Upper lobe of left lung (tissue), 6 donors: ENCODE measurements around the gene PPP4C. TPM values are rescaled to one million over a fixed set of nuclear protein-coding genes. Genes with fewer than 3 reads are reported as not detected.

ENCODE experiments used
- ATAC-seq, 2 donors: fragments of 200-7000 bp; cut with Tn5 transposase; one replicate each; pipeline ENCODE4 v1.9.1; 2022; ENCODE audit warnings: mild to moderate bottlenecking in 2 of 2, moderate library complexity in 2 of 2; ENCODE audit not compliant: low FRiP score in 2 of 2
- DNase-seq, 2 donors: peaks; one replicate each; pipeline ENCODE4 v3.0.0-alpha.2; 2019 to 2020
- H3K27ac ChIP-seq, 4 donors: fragments of 200-600 bp; sonication (generic); one replicate each; pipeline ENCODE4 v1.5.1; 2016 to 2019
- H3K27me3 ChIP-seq, 4 donors: fragments of 200-600 bp; sonication (generic); one replicate each; pipeline ENCODE4 v1.5.1; 2017 to 2019
- H3K36me3 ChIP-seq, 4 donors: fragments of 200-600 bp; sonication (generic); one replicate each; pipeline ENCODE4 v1.5.1; 2016 to 2019
- H3K4me1 ChIP-seq, 4 donors: fragments of 200-600 bp; sonication (generic); one replicate each; pipeline ENCODE4 v1.5.1; 2018 to 2019
- H3K4me3 ChIP-seq, 4 donors: fragments of 200-600 bp; sonication (generic); one replicate each; pipeline ENCODE4 v1.5.1; 2017 to 2019; ENCODE audit warnings: mild to moderate bottlenecking in 2 of 4, moderate library complexity in 1 of 4
- H3K9me3 ChIP-seq, 4 donors: fragments of 200-600 bp; sonication (generic); one replicate each; pipeline ENCODE4 v1.5.1; 2018 to 2019
- EP300 ChIP-seq, 4 donors: sonication (generic); formaldehyde crosslinking; IDR thresholded peaks; one replicate each; pipeline ENCODE4 v1.5.1; 2017; ENCODE audit warnings: antibody characterized with exemption in 4 of 4, control low read depth in 2 of 4
- POLR2A ChIP-seq, 4 donors: fragments of 450-650 bp; IDR thresholded peaks; one replicate each; pipeline ENCODE4 v1.5.1; 2016 to 2017; ENCODE audit warnings: antibody characterized with exemption in 4 of 4, mild to moderate bottlenecking in 2 of 4
- POLR2AphosphoS5 ChIP-seq, 2 donors: sonication (generic); formaldehyde crosslinking; IDR thresholded peaks; one replicate each; pipeline ENCODE4 v1.5.1; 2017; ENCODE audit warnings: antibody characterized with exemption in 2 of 2
- WGBS, 2 donors: methylation state at CpG; one replicate each; pipeline ENCODE4 v1.1.5; 2017 to 2018; 5-methylcytosine and 5-hydroxymethylcytosine counted together
- total RNA-seq, 6 donors: library from RNA; depleted of rRNA in 4 of 6; stranded (reverse); fragments of >200 nt in 4 of 6; gene quantifications; one replicate each; pipeline versions ENCODE4 v1.1.0 to v1.2.1, GENCODE V29; 2016 to 2021
- TF ChIP-seq, protein P1 (sequence below), 6 experiments: fragments of 450-650 bp in 4 of 6; fragments of 200-600 bp in 2 of 6; sonication (generic) in 2 of 6; IDR thresholded peaks; one replicate each; pipeline ENCODE4 v1.5.1; 2016 to 2019; ENCODE audit warnings: antibody characterized with exemption in 6 of 6
- donor health status: DM: no; HTN: no; CAD: no; lungs with moderate emphysema.
- donor health status: DM: no; HTN: yes; CAD: no; lungs with severe emphysema.

Gene PPP4C
- total RNA-seq, 6 donors from 2014 or later: 44.4 to 99.4 (median 80.0) TPM

DNA sequence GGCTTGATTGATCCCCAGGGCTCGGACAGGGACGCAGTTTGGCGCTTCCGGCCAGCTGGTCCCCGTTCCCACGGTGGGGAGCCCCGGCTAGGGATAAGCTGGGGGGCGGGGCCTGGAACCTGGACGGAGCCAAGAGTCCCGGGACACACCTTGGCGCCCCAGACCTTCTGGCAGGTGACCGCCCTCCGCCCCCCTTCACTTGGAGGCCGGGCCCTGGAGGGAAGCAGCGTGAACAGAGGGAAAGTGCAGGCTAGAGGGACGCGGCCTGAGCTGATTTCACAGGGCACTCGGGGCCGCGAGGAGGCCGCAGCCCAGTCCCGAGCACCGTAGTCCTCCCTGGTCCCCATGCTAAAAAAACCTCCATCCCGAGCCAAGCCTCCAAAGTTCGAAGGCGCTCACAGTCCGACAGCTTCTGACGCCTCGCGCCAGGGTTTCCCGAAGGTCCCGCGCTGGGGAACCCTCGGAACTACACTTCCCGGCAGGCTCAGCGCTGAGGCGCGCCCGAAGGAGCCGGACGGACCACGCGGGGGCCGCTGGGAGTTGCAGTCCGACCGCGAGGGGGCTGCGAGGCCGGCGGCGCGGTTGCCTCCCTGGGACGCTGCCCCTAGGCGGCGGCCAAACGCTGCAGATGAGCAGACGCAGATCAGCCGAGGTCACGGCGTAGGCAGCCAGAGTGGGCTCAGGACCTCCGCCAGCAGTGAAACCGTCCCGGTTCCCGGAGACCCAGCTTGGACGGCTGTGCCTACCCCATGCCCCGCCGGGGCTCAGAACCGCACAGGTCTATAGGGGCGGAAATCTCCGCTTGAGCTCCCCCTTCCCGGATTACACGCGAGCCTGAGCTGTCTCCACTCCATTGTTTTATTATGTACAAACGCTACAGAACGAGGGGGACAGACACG is 15.9 kb downstream of the PPP4C start, which contains the start of gene TBX6:
Gene TBX6 (minus strand): TSS at position 451 of the 899 bp plus-strand sequence. CDS start 731 bp downstream, outside the sequence.
- peak within 1 kb of the TSS; percentile 36 to 58 (median 54) for H3K4me3 ChIP-seq
- peaks cover 2 to 16% (median 9%) of the 10 kb centered on the region in 4 donors for H3K36me3 ChIP-seq
- no peaks in the 10 kb centered on the region for H3K27me3 ChIP-seq
- H3K4me1 ChIP-seq: peaks cover 38 to 59% (median 45%) of the 10 kb centered on the region in 4 donors
- H3K9me3 ChIP-seq: peaks cover 0 to 6% (median 0%) of the 10 kb centered on the region in 4 donors
- DNase-seq: peak; percentile 97 to 99
- WGBS, 2 donors: 0 to 3% methylated on average over 31 to 36 of the region's 76 CpGs
- TF ChIP-seq EP300 (IDR thresholded peaks at IDR 0.05): no peak
- TF ChIP-seq POLR2A (IDR thresholded peaks at IDR 0.05): peak in 2 of 4 donors; percentile 19 to 59
- TF ChIP-seq, protein P1, sequence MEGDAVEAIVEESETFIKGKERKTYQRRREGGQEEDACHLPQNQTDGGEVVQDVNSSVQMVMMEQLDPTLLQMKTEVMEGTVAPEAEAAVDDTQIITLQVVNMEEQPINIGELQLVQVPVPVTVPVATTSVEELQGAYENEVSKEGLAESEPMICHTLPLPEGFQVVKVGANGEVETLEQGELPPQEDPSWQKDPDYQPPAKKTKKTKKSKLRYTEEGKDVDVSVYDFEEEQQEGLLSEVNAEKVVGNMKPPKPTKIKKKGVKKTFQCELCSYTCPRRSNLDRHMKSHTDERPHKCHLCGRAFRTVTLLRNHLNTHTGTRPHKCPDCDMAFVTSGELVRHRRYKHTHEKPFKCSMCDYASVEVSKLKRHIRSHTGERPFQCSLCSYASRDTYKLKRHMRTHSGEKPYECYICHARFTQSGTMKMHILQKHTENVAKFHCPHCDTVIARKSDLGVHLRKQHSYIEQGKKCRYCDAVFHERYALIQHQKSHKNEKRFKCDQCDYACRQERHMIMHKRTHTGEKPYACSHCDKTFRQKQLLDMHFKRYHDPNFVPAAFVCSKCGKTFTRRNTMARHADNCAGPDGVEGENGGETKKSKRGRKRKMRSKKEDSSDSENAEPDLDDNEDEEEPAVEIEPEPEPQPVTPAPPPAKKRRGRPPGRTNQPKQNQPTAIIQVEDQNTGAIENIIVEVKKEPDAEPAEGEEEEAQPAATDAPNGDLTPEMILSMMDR (IDR thresholded peaks at IDR 0.05): peak; percentile 73 to 99 (median 98)
- peak; percentile 59 to 67 for TF ChIP-seq POLR2AphosphoS5 (IDR thresholded peaks at IDR 0.05)
- H3K27ac ChIP-seq: peak within 1 kb of the TSS; percentile 81 to 99 (median 96)
- ATAC-seq: peak; percentile 95 to 96

DNA sequence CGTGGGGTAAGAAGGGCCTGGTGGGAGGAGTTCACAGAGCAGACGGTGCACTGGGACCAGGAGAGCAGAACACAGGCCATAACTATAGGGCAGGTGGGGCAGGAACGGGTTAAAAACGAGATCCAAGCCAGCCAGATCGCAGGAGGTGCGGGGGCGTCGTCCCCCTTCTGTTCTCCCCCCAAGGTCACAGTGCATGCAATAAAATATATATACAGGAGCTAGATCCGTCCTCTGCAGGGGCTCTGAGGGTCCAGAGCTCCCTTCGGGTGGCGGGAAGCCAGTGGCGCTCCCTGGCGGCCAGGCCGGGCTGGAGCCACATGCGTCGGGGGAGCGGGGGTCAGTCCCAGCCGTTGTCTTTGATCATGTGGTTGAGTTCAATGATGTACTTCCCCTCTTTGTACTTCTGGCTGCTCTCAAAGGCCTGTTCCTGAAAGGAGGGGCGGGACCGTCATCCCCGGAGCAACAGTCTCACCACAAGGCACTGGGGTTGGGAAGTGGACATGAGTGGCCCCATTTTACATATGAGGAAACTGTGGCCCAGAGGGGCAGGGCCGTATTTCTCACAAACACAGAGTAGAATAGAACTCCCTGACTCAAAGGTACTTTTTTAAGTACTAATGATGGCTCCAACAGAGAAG is 16.7 kb downstream of the PPP4C start:
- ATAC-seq: peak; percentile 79 to 89
- DNase-seq: peak; percentile 95 to 96
- peak overlapping the region; percentile 14 to 58 (median 54) for H3K4me3 ChIP-seq

DNA sequence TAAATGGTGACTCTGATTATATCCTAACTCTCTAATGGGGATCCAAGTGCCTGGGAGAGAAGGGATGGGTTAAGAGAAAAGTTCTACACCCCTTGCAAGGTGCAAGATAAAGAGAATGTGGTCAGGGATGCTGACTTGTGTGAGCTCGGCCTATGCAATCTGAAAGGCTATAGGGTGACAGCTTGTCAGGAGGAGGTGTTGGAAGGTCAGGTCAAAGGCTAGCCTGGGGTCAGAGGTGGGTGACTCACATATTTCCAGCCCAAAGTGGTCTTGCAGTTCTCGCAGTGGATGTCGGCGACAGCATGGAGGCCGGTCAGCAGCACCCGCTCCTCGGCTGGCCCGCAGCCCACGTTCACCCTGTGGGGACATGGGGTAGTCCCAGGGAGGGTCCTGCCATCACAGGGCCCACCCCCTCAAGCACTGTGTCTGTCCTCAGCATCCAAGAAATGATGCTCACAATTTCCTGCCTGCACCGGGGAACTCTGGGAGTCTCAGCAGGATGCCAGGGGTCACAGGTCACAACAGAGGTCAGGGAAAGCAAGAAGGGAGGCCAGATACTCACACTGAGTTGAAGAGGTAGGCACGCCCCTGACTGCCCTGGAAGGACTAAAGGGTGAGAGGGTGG is 18.9 kb downstream of the PPP4C start:
- TF ChIP-seq POLR2A (IDR thresholded peaks at IDR 0.05): no peak
- TF ChIP-seq, protein P1 (IDR thresholded peaks at IDR 0.05): no peak
- TF ChIP-seq EP300 (IDR thresholded peaks at IDR 0.05): no peak
- no peak for TF ChIP-seq POLR2AphosphoS5 (IDR thresholded peaks at IDR 0.05)
- DNase-seq (peak in 1 of 2 donors; percentile 81), ATAC-seq (no peak)
- Histone ChIP-seq H3K27ac (peak overlapping the region; percentile 91 to 99 (median 96)), H3K9me3 (peaks cover 0 to 26% (median 13%) of the 10 kb centered on the region in 4 donors), H3K4me1 (peaks cover 38 to 60% (median 45%) of the 10 kb centered on the region in 4 donors), H3K36me3 (peaks cover 2 to 16% (median 9%) of the 10 kb centered on the region in 4 donors), H3K4me3 (peak overlapping the region; percentile 57 to 85 (median 80)), H3K27me3 (no peaks in the 10 kb centered on the region)
- 71 to 79% methylated on average over 3 to 11 of the region's 11 CpGs for WGBS, 2 donors

More for the DNA sequence above, 16.7 kb downstream of the PPP4C start:
- peak; percentile 81 to 93 for TF ChIP-seq POLR2AphosphoS5 (IDR thresholded peaks at IDR 0.05)
- TF ChIP-seq POLR2A (IDR thresholded peaks at IDR 0.05): peak in 1 of 4 donors; percentile 40
- TF ChIP-seq EP300 (IDR thresholded peaks at IDR 0.05): peak in 1 of 4 donors; percentile 64
- TF ChIP-seq, protein P1 (IDR thresholded peaks at IDR 0.05): peak; percentile 58 to 84 (median 74)
- no peaks in the 10 kb centered on the region for H3K27me3 ChIP-seq
- peaks cover 38 to 60% (median 45%) of the 10 kb centered on the region in 4 donors for H3K4me1 ChIP-seq
- 4% methylated on average over 12 to 22 of the region's 22 CpGs for WGBS, 2 donors
- H3K36me3 ChIP-seq: peaks cover 2 to 16% (median 9%) of the 10 kb centered on the region in 4 donors
- H3K9me3 ChIP-seq: peaks cover 0 to 13% (median 6%) of the 10 kb centered on the region in 4 donors
- peak overlapping the region; percentile 81 to 99 (median 96) for H3K27ac ChIP-seq
